GM19240 (cell line): ENCODE measurements around the gene TRIM62.
A peak's percentile ranks its signal among the peaks of the same experiment; 100 is the strongest.

Experiments used
- DNase-seq: peaks from one replicate; pipeline ENCODE4 v3.0.0; 2011; ENCODE audit warnings: low spot score; ENCODE audit not compliant: insufficient read length

TRIM62 gene

GRCh38 chr1:33180911-33181890, 642 bp downstream of the TRIM62 start:
- DNase-seq, result peak; percentile 93

DNA sequence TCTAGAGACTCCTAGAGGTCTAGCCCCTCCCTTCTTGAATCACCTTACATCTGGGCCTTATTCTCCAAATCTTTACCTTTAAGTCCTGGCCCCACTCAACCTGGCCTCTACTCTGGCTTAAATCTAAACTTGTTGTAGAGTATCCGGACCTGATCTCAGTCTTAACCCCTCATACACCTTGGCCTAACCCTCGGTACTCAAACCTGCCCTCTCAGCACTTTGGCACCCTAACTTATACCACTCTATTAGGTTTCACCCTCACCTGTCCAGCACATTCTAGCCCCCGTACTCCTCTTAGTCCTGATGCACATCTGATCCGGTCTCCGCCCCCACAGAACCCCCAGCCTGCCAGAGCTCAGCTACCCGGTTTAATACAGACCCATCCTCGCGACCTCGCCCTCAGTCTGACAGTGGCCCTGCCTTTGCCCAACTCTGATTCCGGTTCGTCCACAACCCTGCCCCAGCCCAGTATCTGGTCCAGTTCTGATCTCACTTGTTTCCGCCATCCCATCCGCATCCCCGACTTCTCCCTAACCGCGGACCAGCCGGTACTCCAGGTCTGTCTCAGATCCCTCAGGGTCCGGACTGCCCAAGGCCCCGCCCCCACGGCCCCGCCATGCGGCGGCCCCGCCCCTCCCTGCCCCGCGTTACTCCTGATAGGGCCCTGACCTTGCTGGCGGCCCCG, 1.5 kb downstream of the TRIM62 start:
- no peak for DNase-seq

GRCh38 chr1:33178836-33179439, 2.9 kb downstream of the TRIM62 start:
- no peak for DNase-seq

DNA sequence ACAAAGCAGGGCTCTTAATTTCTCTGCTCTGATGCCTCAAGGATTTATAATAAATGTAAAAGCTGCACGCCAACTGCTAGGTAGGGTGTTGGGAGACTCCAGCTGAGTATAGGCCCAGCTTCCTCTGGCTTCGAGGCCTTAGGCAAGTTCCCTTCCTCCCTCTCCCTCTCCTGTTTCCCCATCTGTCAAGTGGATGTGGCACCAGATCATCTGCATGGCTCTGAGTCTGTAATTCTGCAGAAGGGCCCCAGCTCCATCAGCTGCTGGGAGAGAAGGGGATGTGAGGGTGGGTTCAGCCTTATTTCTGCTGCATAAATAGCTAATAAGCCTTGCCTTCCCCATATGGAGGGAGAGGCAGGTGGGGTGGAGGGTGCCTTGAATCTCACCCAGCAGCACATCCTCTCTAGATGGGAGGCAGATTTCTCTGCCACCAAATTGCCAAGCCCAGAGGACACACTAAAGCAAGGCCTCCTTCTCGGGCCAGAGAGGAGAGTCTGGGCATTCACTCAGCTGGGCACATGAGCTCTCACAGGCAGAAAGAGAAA, 3.8 kb downstream of the TRIM62 start:
- DNase-seq, result no peak

GRCh38 chr1:33176887-33177286, 5.0 kb downstream of the TRIM62 start:
- no peak for DNase-seq

GRCh38 chr1:33176362-33176850, 5.4 kb downstream of the TRIM62 start:
- no peak for DNase-seq

DNA sequence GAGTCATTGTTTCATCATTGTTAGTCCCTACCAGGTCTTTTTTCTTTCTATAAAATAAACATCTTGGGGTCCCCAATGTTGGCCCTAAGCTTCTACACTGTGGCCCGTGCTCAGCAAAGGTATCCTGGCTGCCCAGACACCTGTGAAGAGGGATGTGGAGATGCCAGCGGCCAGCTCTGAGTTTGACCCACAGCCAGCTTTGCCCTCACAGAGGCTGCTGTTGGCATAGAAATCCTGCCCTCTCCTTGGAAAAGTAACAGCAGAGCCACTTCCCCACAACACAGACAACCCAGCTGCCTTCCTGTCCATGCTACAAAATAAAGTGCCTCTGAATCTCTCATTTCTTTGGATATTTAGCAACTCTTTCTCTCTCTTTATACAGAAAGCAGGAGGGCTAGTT, 6.0 kb downstream of the TRIM62 start:
- DNase-seq, result no peak

GRCh38 chr1:33173091-33173490, 8.8 kb downstream of the TRIM62 start:
- DNase-seq, result no peak

DNA sequence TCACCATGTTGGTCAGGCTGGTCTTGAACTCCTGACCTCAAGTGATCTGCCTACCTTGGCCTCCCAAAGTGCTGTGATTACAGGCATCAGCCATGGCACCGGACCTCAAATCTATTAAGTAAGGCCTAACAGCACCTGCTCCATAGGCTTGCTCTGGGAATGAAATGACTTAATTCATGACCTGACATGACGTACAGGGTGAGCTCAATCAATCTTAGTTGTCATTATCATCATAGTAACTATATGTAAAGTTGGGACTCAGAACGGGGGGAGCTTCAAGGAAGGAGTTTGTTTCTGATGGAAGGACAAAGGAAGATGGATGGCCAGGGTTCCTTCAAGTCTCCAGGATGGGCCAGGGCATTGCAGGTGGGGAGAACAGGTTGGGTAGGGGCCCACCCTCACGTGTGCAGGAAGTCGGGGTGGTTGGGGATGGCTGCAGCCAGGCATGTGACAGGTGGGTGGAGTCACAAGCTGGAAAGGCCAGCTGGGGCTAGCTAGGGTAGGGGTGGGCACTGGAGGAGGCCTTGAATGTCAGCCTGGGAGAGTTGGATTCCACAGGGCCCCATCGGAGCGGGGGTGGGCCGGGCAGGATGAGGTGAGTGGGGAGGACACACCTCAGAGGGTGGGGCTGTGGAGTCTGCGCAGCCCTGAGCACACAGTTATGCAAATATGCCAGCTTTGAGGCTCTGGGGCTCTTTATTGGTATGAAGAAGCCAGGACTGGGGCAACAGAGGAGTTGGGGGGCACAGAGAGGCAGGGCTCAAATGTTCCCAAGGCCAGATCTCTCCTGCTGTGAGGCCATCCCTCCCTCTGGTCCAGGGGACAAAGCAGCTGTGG, 9.6 kb downstream of the TRIM62 start:
- DNase-seq, result no peak

GRCh38 chr1:33170351-33171274, 11.2 kb downstream of the TRIM62 start:
- DNase-seq, result no peak

GRCh38 chr1:33169290-33170055, 12.4 kb downstream of the TRIM62 start:
- DNase-seq, result no peak

- DNase-seq, result no peak
Measured at GRCh38 chr1:33168556-33169289, 13.1 kb downstream of the TRIM62 start.

- no peak for DNase-seq
Measured at GRCh38 chr1:33167650-33168447, 14.0 kb downstream of the TRIM62 start.

DNA sequence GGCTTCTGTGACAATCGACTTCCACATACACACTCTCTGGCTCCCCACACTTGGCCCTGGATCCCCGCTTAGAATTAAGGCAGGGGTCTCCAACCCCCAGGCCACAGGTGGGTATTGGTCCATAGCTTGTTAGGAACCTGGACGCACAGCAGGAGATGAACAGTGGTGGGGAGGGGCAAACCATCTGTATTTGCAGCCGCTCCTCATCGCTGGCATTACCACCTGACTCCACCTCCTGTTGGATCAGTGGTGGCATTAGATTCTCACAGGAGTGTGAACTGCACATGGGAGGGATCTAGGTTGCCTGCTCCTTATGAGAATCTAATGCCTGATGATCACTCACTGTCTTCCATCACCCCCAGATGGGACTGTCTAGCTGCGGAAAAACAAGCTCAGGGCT, 16.0 kb downstream of the TRIM62 start:
- no peak for DNase-seq

GRCh38 chr1:33165209-33165608, 16.6 kb downstream of the TRIM62 start:
- no peak for DNase-seq

- no peak for DNase-seq
Measured at GRCh38 chr1:33163621-33164519, 18.0 kb downstream of the TRIM62 start.
